Activated CD8-positive, alpha-beta memory T cell treated with anti-CD3 and anti-CD28 coated beads for 1 hour (primary cell): ENCODE measurements around the gene KANSL1.
"Not testable (repeated sequence)": the region's sequence is repeated elsewhere in the genome, so short reads cannot be mapped to it uniquely, and the experiment has no call there.

Experiments
- DNase-seq, 2 donors: peaks; one replicate each; pipeline ENCODE4 v3.0.0-alpha.2; 2020; ENCODE audit warnings: low read depth in 1 of 2; ENCODE audit errors: extremely low read depth in 1 of 2

The KANSL1 gene

DNA sequence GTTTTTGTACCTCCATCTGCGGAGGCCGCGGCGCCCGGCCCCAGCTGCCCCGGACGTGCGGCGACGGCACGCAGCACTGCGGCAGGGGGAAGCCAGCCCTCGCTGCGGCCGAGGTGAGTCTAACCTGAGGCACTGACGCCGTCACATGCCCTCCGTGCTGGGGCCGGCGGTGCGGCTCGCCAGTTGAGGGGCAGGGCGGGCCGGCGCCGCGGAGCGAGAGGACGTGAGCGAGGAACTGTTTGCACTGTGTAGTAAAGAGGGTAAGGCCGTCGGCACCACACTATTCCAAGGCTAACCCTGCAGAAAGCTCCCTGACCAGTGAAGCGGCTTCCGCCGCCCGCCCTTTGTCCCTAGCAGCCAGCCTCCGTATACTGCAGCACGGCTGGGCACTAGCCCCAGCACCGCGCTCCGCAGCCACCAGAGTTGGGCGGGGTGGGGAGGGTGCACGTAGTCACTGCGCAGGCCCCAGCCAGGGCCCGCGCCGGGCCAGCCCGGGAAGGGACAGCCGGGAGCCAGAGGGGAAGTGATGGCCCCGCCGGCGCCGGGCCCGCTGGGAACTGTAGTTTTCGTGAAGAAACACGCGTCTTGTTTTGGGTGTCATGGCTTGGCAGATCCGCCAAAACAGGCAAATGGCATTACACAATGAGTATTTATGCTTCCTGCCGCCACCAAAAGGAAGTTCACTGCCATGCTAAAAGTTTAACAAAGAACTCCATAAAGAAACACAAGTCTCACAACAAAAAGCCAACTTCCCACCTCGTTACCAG lies 580 bp upstream of the KANSL1 start:
- DNase-seq, result peak; percentile 65 to 91

DNA sequence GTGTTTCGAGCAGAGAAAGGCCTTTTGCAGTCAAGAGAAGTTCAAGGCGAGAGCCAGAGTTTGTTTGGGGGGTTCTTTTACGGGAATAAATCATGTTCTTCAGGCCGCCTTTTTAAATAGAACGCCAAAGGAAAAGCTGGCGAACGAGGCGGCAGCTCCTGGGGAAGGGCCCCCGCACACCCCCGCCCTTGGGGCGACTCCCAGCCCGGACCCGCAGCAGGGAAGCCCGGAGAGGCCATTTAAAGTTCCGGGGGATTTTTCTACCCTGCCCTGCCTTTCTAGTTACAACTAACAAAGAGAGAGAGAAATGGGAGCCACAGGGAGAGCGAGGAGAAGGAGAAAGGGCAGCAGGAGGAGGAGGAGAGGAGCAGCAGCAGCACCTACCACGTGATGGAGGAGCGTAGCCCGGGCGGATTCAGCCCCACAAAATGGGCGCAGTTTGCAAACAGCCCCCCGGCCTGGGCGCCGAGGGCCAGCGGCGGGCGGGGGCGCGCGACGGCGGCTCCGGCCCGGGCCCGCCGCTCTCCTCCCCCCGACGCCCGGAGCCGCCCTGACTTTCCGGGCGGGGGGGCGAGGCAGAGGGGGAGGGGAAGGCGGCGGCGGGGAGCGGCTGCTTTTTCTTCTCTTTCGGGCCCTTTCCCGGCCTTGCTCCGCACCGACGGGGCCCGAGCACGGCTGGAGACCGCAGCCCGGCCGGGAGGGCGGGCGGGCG lies 634 bp downstream of the KANSL1 start:
- peak in 1 of 2 donors; percentile 48 for DNase-seq

DNA sequence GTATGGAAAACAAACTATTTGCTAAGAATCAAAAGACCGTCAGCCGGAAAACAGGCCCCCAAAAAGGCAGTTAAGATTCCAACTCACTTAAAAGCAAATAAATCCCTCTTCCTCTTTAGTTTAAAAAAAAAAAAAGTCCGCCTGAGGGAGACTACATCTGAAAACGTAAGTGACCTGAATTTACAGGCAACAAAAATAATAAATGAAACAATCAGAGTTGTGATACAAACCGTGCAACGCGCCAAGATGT lies 1.1 kb downstream of the KANSL1 start:
- DNase-seq, result no peak

- no peak for DNase-seq
These were observed 1.7 kb downstream of the KANSL1 start for GRCh38 chr17:46191322-46192188.

DNA sequence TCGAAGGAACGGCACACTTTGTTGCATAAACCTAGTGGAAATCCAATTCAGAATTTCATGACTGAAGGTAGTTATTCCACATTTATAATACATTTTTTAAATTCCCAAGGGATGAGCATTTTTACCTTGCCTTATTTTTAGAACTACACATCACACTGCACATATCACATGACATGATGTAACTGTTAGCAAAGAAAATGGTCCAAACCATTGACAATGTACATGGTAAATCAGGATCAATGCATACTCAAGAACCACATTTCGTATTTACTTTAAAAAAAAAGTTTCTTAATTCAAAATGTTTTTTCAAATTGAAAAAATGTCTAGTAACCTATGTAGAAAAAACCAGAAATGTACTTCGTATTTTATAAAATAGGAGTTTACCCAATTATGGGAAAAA lies 2.5 kb downstream of the KANSL1 start:
- DNase-seq, result no peak

GRCh38 chr17:46186827-46187235 lies 6.4 kb downstream of the KANSL1 start:
- DNase-seq, result not testable (repeated sequence)

GRCh38 chr17:46184696-46185095 lies 8.5 kb downstream of the KANSL1 start:
- no peak for DNase-seq

GRCh38 chr17:46183383-46183782 lies 9.8 kb downstream of the KANSL1 start:
- DNase-seq, result not testable (repeated sequence)

DNA sequence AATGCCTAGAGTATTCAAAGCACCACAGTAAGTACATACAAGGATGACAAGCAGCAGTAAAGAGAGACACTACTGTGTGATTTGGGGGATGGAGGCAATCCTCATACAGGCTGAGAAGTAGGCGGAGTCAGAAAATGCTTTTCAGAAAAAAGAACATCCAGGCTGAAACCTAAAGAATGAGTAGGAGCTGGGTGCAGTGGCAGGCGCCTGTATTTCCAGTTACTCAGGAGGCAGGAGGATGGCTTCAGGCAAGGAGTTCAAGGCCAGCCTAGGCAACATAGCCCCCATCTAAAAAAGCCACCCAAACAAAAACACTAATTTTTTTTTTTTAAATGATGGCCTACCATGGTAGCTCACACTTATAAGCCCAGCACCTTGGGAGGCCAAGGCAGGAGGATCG lies 10.3 kb downstream of the KANSL1 start:
- DNase-seq, result no peak

GRCh38 chr17:46181940-46182339 lies 11.3 kb downstream of the KANSL1 start:
- no peak for DNase-seq

GRCh38 chr17:46181316-46181715 lies 11.9 kb downstream of the KANSL1 start:
- DNase-seq, result not testable (repeated sequence)

DNA sequence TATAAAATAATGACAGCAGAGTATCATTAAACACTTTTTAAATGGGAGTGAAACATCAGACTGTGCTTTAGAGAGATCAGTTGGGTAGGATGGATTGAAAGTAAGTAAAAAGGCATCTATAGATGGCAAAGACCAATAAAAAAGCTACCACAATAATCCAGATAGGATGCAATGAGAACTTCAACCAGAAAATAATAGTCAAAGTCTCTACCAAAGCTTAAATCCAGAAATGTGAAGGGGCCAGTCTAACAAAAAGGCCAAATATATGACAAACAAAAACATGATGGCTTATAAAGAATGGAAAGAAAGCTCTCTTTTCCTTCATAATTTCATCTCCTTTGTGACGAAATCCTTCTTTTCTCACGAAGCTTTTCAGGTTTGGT lies 12.3 kb downstream of the KANSL1 start:
- DNase-seq, result no peak

DNA sequence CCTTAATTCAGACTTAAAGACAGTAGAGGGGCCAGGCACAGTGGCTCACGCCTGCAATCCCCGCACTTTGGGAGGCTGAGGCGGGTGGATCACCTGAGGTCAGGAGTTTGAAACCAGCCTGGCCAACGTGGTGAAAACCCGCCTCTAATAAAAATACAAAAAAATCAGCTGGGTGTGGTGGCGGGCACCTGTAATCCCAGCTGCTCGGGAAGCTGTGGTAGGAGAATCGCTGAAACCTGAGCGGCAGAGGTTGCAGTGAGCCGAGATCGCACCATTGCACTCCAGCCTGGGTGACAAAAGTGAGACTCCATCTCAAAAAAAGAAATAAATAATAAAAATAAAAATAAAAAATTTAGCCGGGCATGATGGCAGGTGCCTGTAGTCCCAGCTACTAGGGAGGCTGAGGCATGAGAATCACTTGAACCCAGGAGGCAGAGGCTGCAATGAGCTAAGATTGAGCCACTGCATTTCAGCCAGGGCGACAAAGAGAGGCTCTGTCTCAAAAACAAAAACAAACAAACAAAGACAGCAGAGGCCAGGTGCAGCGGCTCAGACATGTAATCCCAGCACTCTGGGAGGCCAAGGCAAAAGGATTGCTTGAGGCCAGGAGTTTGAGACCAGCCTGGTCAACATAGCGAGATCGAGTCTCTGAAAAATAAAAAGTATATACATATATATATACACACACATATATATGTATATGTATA lies 12.9 kb downstream of the KANSL1 start:
- DNase-seq, result not testable (repeated sequence)

GRCh38 chr17:46179375-46179999 lies 13.7 kb downstream of the KANSL1 start:
- DNase-seq, result no peak

GRCh38 chr17:46178550-46179214 lies 14.5 kb downstream of the KANSL1 start:
- DNase-seq, result no peak

DNA sequence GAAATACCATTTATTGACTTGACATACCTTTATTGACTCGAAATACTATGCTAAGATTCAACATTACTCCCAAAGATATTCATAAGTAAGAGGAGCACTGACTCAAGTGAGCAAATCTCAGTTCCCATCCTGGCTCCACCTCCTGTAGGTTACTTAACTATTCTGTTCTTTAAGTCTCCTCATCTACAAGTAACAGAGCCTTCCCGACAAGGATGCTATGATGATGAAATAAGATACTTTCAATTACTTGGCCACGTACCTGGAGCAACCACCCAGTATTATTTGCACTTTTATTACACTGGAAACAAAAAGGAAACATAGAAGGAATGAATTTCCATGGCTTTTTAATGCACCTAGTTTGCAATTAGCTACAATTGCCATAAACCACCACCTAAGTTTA lies 16.3 kb downstream of the KANSL1 start:
- no peak for DNase-seq

DNA sequence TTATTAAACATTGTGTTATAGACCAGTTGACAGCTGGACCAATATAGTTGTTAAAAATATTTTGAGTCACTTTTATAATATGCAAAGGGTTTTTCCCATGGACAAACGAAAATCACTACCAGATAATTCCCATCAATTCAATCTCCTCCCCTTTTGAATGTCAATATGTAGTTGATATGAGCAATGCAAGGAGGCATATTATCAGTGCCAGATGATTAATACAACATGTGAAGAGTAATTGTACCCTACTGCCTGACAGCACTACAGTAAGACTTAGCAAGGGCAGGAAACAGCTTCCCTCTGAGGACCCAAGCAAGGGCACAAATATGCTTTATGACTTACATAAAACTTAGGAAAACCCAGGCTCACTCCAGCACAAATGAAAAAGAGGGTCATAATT lies 17.3 kb downstream of the KANSL1 start:
- no peak for DNase-seq

GRCh38 chr17:46173153-46173552 lies 20.1 kb downstream of the KANSL1 start:
- DNase-seq, result no peak

DNA sequence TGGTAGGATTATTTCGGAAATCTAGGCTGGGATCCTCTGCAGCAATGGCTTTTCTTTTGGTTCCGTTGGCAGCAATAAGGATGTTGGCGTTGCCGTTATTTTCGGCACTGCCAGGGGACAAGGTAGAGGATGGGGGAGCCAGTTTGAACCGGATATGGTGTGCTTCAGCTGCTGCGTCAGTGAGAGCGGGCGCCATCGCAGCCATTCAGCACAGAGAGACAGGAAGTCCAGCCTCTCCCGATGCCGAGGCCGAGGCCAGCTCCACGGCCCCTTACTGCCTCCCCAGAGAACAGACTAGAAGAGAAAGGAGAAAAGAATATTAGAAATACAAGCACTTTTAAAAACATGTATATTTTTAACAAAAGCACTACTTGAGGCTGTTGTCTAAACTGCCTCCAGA lies 21.3 kb downstream of the KANSL1 start:
- DNase-seq, result no peak
